Prostate gland (tissue), 2 donors: ENCODE data around the gene FKBP15. TPM values are rescaled to one million over a fixed set of nuclear protein-coding genes. Genes with fewer than 3 reads are reported as not detected.

ENCODE experiments used
- DNase-seq: peaks from one replicate; pipeline ENCODE4 v3.0.0-alpha.2; 2019; ENCODE audit warnings: low spot score
- H3K27ac ChIP-seq, 2 donors: fragments of 200-600 bp; sonication (generic); 2 replicates each; pipeline ENCODE4 v1.5.1; 2017 to 2019
- H3K27me3 ChIP-seq: fragments of 200-600 bp; sonication (generic); replicated peaks from 2 replicates; pipeline ENCODE4 v1.5.1; 2019; ENCODE audit not compliant: insufficient read depth
- H3K36me3 ChIP-seq, 2 donors: fragments of 200-600 bp; sonication (generic); 1 replicate in 1 of 2; 2 replicates in 1 of 2; pipeline versions ENCODE4 v1.5.1 to v1.8.1; 2017 to 2019
- H3K4me1 ChIP-seq: fragments of 200-600 bp; sonication (generic); replicated peaks from 2 replicates; pipeline ENCODE4 v1.5.1; 2019
- H3K4me3 ChIP-seq, 2 donors: fragments of 200-600 bp; sonication (generic); 2 replicates each; pipeline ENCODE4 v1.5.1; 2017 to 2019
- H3K9me3 ChIP-seq: fragments of 200-600 bp; sonication (generic); 2 replicates; pipeline ENCODE4 v1.5.1; 2017
- POLR2A ChIP-seq: fragments of 450-650 bp; IDR thresholded peaks from one replicate; pipeline ENCODE4 v1.6.1; 2016; ENCODE audit warnings: antibody characterized with exemption, mild to moderate bottlenecking
- POLR2AphosphoS5 ChIP-seq: sonication (generic); formaldehyde crosslinking; IDR thresholded peaks from one replicate; pipeline ENCODE4 v1.6.1; 2017; ENCODE audit warnings: antibody characterized with exemption
- WGBS: methylation state at CpG from one replicate; pipeline ENCODE4 v1.1.5; 2018; 5-methylcytosine and 5-hydroxymethylcytosine counted together
- intact Hi-C: fragments of 100-400 bp; cut with DNase I; formaldehyde crosslinking; loops from one replicate; pipeline ENCODE4 v1.14.2; 2022
- total RNA-seq, 2 donors: library from RNA; depleted of rRNA; stranded (reverse); fragments of >200 nt; gene quantifications; one replicate each; pipeline ENCODE4 v1.1.0, GENCODE V29; 2016
- TF ChIP-seq, protein P1 (sequence below), 4 experiments: fragments of 200-600 bp in 2 of 4; fragments of 450-650 bp in 2 of 4; sonication (generic) in 2 of 4; IDR thresholded peaks; 1 replicate in 3 of 4; 2 replicates in 1 of 4; pipeline ENCODE4 v1.5.1; 2016 to 2019; ENCODE audit warnings: antibody characterized with exemption in 4 of 4, mild to moderate bottlenecking in 2 of 4, moderate library complexity in 2 of 4

The FKBP15 gene
- total RNA-seq, 2 donors from 2014 or later, result 22.5 to 25.7 TPM

DNA sequence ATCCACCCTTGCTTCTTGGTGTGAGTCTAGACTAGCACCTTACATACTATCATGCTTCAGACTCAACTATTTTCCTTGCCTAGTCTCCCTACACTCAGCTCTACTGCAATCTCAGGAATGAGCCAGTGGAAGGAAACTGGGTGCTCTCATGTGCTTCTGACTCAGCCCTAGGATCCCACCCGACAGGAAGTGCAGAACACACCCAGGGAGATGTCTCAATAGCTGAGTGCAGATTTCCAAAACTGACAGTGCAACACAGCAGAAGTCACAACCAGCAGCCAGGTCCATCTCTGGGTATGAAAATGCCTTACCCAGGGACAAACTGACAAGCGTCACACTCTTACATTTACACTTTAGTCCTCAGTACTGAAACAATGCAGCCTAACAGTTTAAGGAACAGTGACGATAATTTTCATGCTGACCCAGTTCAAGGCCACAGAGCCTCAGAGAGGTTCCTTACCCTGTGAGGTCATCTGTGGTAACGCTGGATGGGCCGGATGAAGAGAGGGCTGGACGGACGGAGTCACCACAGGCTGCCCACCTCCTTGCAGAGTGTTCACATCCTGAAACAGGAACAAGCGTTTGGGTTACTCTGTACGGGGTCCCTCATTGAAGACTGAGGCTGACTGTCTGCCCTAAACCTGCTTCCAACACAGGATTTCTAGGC lies 33.0 kb downstream of the FKBP15 start:
- intact Hi-C loops, result no loop called here
- Histone ChIP-seq H3K9me3 (no peaks in the 10 kb centered on the region), H3K27ac (no peak overlapping the region), H3K4me3 (no peak overlapping the region), H3K4me1 (no peaks in the 10 kb centered on the region), H3K27me3 (no peaks in the 10 kb centered on the region), H3K36me3 (peaks cover 8 to 10% of the 10 kb centered on the region in 2 donors)
- no peak for DNase-seq
- 92% methylated on average over 9 of the region's 9 CpGs for WGBS
- TF ChIP-seq POLR2AphosphoS5 (no peak), POLR2A (no peak)
- TF ChIP-seq, protein P1, sequence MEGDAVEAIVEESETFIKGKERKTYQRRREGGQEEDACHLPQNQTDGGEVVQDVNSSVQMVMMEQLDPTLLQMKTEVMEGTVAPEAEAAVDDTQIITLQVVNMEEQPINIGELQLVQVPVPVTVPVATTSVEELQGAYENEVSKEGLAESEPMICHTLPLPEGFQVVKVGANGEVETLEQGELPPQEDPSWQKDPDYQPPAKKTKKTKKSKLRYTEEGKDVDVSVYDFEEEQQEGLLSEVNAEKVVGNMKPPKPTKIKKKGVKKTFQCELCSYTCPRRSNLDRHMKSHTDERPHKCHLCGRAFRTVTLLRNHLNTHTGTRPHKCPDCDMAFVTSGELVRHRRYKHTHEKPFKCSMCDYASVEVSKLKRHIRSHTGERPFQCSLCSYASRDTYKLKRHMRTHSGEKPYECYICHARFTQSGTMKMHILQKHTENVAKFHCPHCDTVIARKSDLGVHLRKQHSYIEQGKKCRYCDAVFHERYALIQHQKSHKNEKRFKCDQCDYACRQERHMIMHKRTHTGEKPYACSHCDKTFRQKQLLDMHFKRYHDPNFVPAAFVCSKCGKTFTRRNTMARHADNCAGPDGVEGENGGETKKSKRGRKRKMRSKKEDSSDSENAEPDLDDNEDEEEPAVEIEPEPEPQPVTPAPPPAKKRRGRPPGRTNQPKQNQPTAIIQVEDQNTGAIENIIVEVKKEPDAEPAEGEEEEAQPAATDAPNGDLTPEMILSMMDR (IDR thresholded peaks at IDR 0.05), result no peak

DNA sequence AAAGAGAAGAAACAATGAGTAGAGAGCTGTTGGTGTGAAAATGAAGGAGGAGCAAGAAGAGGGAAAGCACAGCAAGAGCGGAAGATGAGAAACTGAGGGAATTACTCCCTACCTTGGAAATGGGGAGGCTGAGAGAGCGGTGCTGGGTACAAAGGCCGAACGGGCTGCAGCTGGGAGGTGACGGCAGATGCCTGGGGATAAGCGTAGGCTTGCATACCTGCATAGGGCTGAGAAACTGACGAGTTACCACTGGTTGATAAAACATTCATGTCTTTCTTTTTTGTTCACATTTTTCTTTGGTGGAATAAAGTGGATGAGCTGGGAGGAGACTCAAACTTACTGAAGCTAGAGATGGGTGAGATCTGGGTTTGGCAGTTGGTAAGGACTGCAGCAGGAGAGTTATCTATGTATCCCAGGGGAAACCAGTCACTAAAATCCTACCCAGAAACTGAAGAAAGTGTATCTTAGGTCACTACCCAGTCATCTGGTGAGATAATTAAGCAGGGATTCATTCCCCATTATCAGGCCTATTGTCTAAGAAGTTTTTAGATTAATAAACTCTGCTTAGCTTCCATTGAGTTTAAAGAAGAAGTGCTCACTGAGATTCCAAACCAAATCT lies 34.8 kb downstream of the FKBP15 start:
- 93% methylated on average over 7 of the region's 7 CpGs for WGBS
- Histone ChIP-seq H3K27me3 (no peaks in the 10 kb centered on the region), H3K4me1 (no peaks in the 10 kb centered on the region), H3K4me3 (no peak overlapping the region), H3K9me3 (no peaks in the 10 kb centered on the region), H3K36me3 (peaks cover 8 to 13% of the 10 kb centered on the region in 2 donors), H3K27ac (no peak overlapping the region)
- no peak for DNase-seq
- TF ChIP-seq POLR2AphosphoS5 (no peak), POLR2A (no peak)
- TF ChIP-seq, protein P1 (IDR thresholded peaks at IDR 0.05), result no peak
- intact Hi-C loops, result no loop called here

DNA sequence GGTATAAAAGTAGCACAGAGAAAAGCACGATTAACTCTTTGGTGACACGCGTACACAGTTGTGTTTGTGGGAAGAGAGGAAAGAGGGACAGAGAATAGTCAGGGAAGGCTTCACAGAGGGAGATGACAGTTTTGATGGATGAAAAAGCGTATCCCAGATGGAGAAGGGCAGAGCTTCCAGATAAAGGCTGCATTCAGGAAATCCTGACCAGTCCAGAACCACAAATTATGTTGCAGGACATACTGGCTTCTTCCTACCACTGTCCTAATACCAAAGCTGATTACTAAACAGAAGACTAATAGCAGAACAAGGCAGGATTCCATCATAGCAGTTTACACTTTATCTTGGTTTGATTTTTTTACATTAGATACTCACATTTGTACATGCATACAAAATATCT lies 35.8 kb downstream of the FKBP15 start:
- H3K9me3 ChIP-seq, result no peaks in the 10 kb centered on the region
- TF ChIP-seq, protein P1 (IDR thresholded peaks at IDR 0.05), result no peak
- TF ChIP-seq POLR2AphosphoS5 (no peak), POLR2A (no peak)
- no peaks in the 10 kb centered on the region for H3K4me1 ChIP-seq
- no peak for DNase-seq
- no peak overlapping the region for H3K27ac ChIP-seq
- H3K36me3 ChIP-seq, result peaks cover 8 to 15% of the 10 kb centered on the region in 2 donors
- no peaks in the 10 kb centered on the region for H3K27me3 ChIP-seq
- intact Hi-C loops, result no loop called here
- WGBS, result 96% methylated on average over 4 of the region's 4 CpGs
- H3K4me3 ChIP-seq, result no peak overlapping the region

DNA sequence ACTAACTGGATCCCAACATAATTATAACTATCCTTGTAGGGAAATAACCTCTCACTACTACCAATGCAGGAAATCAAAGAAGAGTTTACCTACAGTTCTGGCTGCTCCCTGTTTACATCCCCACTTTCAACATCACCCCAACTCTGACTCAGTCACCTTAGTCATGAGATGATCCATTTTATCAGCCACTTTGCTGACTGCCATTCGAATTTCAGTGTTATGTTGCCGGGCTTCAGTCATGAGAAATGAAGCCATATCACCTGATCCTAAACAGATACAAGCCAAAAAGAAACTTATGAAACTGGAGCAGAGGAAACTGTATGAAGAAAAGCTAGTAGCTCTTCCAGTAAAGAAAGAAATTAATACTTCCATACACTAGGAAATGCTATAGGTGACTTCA lies 36.5 kb downstream of the FKBP15 start:
- no peak for TF ChIP-seq POLR2AphosphoS5
- Histone ChIP-seq H3K27me3 (no peaks in the 10 kb centered on the region), H3K36me3 (peaks cover 8 to 15% of the 10 kb centered on the region in 2 donors), H3K4me3 (no peak overlapping the region), H3K27ac (no peak overlapping the region), H3K4me1 (no peaks in the 10 kb centered on the region), H3K9me3 (no peaks in the 10 kb centered on the region)
- WGBS, result 97% methylated on average over 2 of the region's 2 CpGs
- intact Hi-C loops, result no loop called here
- DNase-seq, result no peak

DNA sequence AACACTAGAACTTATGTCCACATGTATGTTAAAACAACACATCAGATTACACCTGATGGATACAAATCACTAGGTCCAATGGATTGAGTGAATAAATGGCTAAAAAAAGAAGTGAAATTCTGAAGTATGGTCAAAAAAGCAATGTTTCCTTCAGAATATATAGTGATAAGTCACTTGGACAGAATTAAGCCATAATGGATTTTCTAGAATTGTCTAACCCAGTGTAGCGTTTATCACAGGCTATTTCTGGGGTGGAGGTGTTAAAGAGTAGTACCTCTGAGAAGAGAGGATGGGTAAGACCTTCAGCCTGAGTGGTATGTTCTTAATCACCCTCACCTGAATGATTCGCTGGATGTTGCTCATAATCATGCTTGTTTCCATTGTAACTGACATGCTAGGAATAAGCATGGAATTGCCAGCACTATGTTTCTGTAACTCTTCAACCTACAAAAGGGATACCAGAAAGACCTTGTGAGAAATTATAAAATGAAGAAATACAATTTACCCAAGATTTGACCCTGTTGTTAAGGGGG lies 37.1 kb downstream of the FKBP15 start:
- H3K9me3 ChIP-seq, result no peaks in the 10 kb centered on the region
- DNase-seq, result no peak
- no peaks in the 10 kb centered on the region for H3K27me3 ChIP-seq
- WGBS, result 96% methylated on average over 2 of the region's 2 CpGs
- H3K36me3 ChIP-seq, result peaks cover 8 to 15% of the 10 kb centered on the region in 2 donors
- no peak overlapping the region for H3K27ac ChIP-seq
- no peak overlapping the region for H3K4me3 ChIP-seq
- TF ChIP-seq POLR2AphosphoS5 (no peak), POLR2A (no peak)
- TF ChIP-seq, protein P1 (IDR thresholded peaks at IDR 0.05), result no peak
- intact Hi-C loops, result no loop called here
- no peaks in the 10 kb centered on the region for H3K4me1 ChIP-seq
